Measurements from ENCODE around the gene DNAH7.
"Not testable (repeated sequence)": the region's sequence is repeated elsewhere in the genome, so short reads cannot be mapped to it uniquely, and the experiment has no call there.

The DNAH7 gene

GRCh38 chr2:195929531-195929930 is 139.1 kb downstream of the DNAH7 start:
- Histone ChIP-seq H3K27me3 (replicated peaks) (no peaks in the 10 kb centered on the region), H3K4me3 (ENCODE audit: low read depth, low read length) (no peak overlapping the region), H3K36me3 (replicated peaks) (no peaks in the 10 kb centered on the region), H3K27ac (no peak overlapping the region)
- no peak for TF ChIP-seq CTCF (IDR thresholded peaks at IDR 0.05; ENCODE audit: low read depth, low read length, missing control alignments)
- in situ Hi-C loops (cut with HindIII; ENCODE audit: low pct_ligation_motif_present, low sequenced_read_pairs) = no loop called here
- DNase-seq = no peak

GRCh38 chr2:195925120-195925519 is 143.5 kb downstream of the DNAH7 start:
- Histone ChIP-seq H3K27ac (no peak overlapping the region), H3K36me3 (replicated peaks) (no peaks in the 10 kb centered on the region), H3K4me3 (ENCODE audit: low read depth, low read length) (no peak overlapping the region), H3K27me3 (replicated peaks) (no peaks in the 10 kb centered on the region)
- no peak for TF ChIP-seq CTCF (IDR thresholded peaks at IDR 0.05; ENCODE audit: low read depth, low read length, missing control alignments)
- in situ Hi-C loops (cut with HindIII; ENCODE audit: low pct_ligation_motif_present, low sequenced_read_pairs) = no loop called here
- DNase-seq = no peak

GRCh38 chr2:195923889-195924288 is 144.7 kb downstream of the DNAH7 start:
- Histone ChIP-seq H3K4me3 (ENCODE audit: low read depth, low read length) (no peak overlapping the region), H3K27me3 (replicated peaks) (no peaks in the 10 kb centered on the region), H3K36me3 (replicated peaks) (no peaks in the 10 kb centered on the region), H3K27ac (no peak overlapping the region)
- in situ Hi-C loops (cut with HindIII; ENCODE audit: low pct_ligation_motif_present, low sequenced_read_pairs) = no loop called here
- no peak for DNase-seq
- TF ChIP-seq CTCF (IDR thresholded peaks at IDR 0.05; ENCODE audit: low read depth, low read length, missing control alignments) = no peak

- H3K27me3 ChIP-seq (replicated peaks); H3K4me3 ChIP-seq (ENCODE audit: low read depth, low read length); in situ Hi-C loops (cut with HindIII; ENCODE audit: low pct_ligation_motif_present, low sequenced_read_pairs); DNase-seq; H3K27ac ChIP-seq; H3K36me3 ChIP-seq (replicated peaks): not testable (repeated sequence)
Observed at GRCh38 chr2:195917021-195917600, 151.5 kb downstream of the DNAH7 start.

GRCh38 chr2:195912079-195912478 is 156.6 kb downstream of the DNAH7 start:
- Histone ChIP-seq H3K4me3 (ENCODE audit: low read depth, low read length) (no peak overlapping the region), H3K36me3 (replicated peaks) (no peaks in the 10 kb centered on the region), H3K27ac (no peak overlapping the region), H3K27me3 (replicated peaks) (no peaks in the 10 kb centered on the region)
- no peak for TF ChIP-seq CTCF (IDR thresholded peaks at IDR 0.05; ENCODE audit: low read depth, low read length, missing control alignments)
- DNase-seq = no peak
- in situ Hi-C loops (cut with HindIII; ENCODE audit: low pct_ligation_motif_present, low sequenced_read_pairs) = no loop called here

GRCh38 chr2:195910570-195910969 is 158.1 kb downstream of the DNAH7 start:
- Histone ChIP-seq H3K27me3 (replicated peaks) (no peaks in the 10 kb centered on the region), H3K4me3 (ENCODE audit: low read depth, low read length) (no peak overlapping the region), H3K36me3 (replicated peaks) (no peaks in the 10 kb centered on the region), H3K27ac (no peak overlapping the region)
- no peak for TF ChIP-seq CTCF (IDR thresholded peaks at IDR 0.05; ENCODE audit: low read depth, low read length, missing control alignments)
- no peak for DNase-seq
- in situ Hi-C loops (cut with HindIII; ENCODE audit: low pct_ligation_motif_present, low sequenced_read_pairs) = no loop called here

Data from brain microvascular endothelial cell (primary cell).